ENCODE measurements around the gene PSMA6. TPM values are rescaled to one million over a fixed set of nuclear protein-coding genes. Genes with fewer than 3 reads are reported as not detected.

PSMA6 gene
- total and polyA plus RNA-seq, 2 of the 13 experiments (the other 11 are each of a cell fraction or from before 2014, with no cell fraction given), result 525 to 1,109 TPM

DNA sequence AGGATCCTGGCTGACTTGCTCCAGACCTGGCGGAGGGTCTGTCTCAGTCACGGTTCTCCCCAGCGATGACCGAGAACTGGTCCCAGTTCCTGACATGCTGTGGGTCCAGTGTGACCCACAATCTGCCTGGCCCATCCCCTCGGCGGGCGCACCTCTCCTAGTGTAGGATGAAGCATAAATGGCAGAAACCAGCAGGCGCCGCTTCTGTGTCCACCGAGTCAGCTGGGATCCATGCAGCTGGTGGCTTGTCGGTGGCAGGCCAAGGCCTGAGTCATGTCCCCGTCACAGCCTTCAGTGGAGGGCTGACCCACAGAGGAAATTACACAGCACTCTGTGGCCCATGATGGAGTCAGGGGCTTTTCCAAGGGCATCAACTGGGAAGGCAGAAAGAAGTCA is 73.9 kb downstream of the PSMA6 start (continued):
- TF ChIP-seq ZNF30 (CRISPR knock-in tag; IDR thresholded peaks at IDR 0.05) (no peak), ZNF547 (CRISPR knock-in tag; IDR thresholded peaks at IDR 0.05) (no peak; the same call in 1 of the 2 replicates), HDAC1 (CRISPR knock-in tag; IDR thresholded peaks at IDR 0.05) (no peak), PTBP1 (IDR thresholded peaks at IDR 0.05; ENCODE audit: low read depth, low read length, poor library complexity, severe bottlenecking) (no peak), IRF2 (CRISPR knock-in tag; IDR thresholded peaks at IDR 0.05) (no peak), CAMTA2 (CRISPR knock-in tag; IDR thresholded peaks at IDR 0.05; ENCODE audit: borderline replicate concordance) (no peak)
- TF ChIP-seq, protein P1, sequence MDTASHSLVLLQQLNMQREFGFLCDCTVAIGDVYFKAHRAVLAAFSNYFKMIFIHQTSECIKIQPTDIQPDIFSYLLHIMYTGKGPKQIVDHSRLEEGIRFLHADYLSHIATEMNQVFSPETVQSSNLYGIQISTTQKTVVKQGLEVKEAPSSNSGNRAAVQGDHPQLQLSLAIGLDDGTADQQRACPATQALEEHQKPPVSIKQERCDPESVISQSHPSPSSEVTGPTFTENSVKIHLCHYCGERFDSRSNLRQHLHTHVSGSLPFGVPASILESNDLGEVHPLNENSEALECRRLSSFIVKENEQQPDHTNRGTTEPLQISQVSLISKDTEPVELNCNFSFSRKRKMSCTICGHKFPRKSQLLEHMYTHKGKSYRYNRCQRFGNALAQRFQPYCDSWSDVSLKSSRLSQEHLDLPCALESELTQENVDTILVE (CRISPR knock-in tag; IDR thresholded peaks at IDR 0.05), result no peak
- TF ChIP-seq, protein P2, sequence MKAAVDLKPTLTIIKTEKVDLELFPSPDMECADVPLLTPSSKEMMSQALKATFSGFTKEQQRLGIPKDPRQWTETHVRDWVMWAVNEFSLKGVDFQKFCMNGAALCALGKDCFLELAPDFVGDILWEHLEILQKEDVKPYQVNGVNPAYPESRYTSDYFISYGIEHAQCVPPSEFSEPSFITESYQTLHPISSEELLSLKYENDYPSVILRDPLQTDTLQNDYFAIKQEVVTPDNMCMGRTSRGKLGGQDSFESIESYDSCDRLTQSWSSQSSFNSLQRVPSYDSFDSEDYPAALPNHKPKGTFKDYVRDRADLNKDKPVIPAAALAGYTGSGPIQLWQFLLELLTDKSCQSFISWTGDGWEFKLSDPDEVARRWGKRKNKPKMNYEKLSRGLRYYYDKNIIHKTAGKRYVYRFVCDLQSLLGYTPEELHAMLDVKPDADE (CRISPR knock-in tag; IDR thresholded peaks at IDR 0.05), result no peak
- TF ChIP-seq, protein P3, sequence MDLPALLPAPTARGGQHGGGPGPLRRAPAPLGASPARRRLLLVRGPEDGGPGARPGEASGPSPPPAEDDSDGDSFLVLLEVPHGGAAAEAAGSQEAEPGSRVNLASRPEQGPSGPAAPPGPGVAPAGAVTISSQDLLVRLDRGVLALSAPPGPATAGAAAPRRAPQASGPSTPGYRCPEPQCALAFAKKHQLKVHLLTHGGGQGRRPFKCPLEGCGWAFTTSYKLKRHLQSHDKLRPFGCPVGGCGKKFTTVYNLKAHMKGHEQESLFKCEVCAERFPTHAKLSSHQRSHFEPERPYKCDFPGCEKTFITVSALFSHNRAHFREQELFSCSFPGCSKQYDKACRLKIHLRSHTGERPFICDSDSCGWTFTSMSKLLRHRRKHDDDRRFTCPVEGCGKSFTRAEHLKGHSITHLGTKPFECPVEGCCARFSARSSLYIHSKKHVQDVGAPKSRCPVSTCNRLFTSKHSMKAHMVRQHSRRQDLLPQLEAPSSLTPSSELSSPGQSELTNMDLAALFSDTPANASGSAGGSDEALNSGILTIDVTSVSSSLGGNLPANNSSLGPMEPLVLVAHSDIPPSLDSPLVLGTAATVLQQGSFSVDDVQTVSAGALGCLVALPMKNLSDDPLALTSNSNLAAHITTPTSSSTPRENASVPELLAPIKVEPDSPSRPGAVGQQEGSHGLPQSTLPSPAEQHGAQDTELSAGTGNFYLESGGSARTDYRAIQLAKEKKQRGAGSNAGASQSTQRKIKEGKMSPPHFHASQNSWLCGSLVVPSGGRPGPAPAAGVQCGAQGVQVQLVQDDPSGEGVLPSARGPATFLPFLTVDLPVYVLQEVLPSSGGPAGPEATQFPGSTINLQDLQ (CRISPR knock-in tag; IDR thresholded peaks at IDR 0.05), result no peak
- TF ChIP-seq, protein P4, sequence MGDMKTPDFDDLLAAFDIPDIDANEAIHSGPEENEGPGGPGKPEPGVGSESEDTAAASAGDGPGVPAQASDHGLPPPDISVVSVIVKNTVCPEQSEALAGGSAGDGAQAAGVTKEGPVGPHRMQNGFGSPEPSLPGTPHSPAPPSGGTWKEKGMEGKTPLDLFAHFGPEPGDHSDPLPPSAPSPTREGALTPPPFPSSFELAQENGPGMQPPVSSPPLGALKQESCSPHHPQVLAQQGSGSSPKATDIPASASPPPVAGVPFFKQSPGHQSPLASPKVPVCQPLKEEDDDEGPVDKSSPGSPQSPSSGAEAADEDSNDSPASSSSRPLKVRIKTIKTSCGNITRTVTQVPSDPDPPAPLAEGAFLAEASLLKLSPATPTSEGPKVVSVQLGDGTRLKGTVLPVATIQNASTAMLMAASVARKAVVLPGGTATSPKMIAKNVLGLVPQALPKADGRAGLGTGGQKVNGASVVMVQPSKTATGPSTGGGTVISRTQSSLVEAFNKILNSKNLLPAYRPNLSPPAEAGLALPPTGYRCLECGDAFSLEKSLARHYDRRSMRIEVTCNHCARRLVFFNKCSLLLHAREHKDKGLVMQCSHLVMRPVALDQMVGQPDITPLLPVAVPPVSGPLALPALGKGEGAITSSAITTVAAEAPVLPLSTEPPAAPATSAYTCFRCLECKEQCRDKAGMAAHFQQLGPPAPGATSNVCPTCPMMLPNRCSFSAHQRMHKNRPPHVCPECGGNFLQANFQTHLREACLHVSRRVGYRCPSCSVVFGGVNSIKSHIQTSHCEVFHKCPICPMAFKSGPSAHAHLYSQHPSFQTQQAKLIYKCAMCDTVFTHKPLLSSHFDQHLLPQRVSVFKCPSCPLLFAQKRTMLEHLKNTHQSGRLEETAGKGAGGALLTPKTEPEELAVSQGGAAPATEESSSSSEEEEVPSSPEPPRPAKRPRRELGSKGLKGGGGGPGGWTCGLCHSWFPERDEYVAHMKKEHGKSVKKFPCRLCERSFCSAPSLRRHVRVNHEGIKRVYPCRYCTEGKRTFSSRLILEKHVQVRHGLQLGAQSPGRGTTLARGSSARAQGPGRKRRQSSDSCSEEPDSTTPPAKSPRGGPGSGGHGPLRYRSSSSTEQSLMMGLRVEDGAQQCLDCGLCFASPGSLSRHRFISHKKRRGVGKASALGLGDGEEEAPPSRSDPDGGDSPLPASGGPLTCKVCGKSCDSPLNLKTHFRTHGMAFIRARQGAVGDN (CRISPR knock-in tag; IDR thresholded peaks at IDR 0.05), result no peak
- TF ChIP-seq, protein P5, sequence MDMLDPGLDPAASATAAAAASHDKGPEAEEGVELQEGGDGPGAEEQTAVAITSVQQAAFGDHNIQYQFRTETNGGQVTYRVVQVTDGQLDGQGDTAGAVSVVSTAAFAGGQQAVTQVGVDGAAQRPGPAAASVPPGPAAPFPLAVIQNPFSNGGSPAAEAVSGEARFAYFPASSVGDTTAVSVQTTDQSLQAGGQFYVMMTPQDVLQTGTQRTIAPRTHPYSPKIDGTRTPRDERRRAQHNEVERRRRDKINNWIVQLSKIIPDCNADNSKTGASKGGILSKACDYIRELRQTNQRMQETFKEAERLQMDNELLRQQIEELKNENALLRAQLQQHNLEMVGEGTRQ (IDR thresholded peaks at IDR 0.05; ENCODE audit: low read depth, low read length), result no peak
- TF ChIP-seq, protein P5 (CRISPR knock-in tag; IDR thresholded peaks at IDR 0.05; ENCODE audit: borderline replicate concordance), result no peak
- TF ChIP-seq, protein P6, sequence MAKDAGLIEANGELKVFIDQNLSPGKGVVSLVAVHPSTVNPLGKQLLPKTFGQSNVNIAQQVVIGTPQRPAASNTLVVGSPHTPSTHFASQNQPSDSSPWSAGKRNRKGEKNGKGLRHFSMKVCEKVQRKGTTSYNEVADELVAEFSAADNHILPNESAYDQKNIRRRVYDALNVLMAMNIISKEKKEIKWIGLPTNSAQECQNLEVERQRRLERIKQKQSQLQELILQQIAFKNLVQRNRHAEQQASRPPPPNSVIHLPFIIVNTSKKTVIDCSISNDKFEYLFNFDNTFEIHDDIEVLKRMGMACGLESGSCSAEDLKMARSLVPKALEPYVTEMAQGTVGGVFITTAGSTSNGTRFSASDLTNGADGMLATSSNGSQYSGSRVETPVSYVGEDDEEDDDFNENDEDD (CRISPR knock-in tag; IDR thresholded peaks at IDR 0.05; ENCODE audit: borderline replicate concordance), result no peak
- TF ChIP-seq, protein P7, sequence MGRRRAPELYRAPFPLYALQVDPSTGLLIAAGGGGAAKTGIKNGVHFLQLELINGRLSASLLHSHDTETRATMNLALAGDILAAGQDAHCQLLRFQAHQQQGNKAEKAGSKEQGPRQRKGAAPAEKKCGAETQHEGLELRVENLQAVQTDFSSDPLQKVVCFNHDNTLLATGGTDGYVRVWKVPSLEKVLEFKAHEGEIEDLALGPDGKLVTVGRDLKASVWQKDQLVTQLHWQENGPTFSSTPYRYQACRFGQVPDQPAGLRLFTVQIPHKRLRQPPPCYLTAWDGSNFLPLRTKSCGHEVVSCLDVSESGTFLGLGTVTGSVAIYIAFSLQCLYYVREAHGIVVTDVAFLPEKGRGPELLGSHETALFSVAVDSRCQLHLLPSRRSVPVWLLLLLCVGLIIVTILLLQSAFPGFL (CRISPR knock-in tag; IDR thresholded peaks at IDR 0.05), result no peak
